ENCODE results near the gene DDX24.

DNA sequence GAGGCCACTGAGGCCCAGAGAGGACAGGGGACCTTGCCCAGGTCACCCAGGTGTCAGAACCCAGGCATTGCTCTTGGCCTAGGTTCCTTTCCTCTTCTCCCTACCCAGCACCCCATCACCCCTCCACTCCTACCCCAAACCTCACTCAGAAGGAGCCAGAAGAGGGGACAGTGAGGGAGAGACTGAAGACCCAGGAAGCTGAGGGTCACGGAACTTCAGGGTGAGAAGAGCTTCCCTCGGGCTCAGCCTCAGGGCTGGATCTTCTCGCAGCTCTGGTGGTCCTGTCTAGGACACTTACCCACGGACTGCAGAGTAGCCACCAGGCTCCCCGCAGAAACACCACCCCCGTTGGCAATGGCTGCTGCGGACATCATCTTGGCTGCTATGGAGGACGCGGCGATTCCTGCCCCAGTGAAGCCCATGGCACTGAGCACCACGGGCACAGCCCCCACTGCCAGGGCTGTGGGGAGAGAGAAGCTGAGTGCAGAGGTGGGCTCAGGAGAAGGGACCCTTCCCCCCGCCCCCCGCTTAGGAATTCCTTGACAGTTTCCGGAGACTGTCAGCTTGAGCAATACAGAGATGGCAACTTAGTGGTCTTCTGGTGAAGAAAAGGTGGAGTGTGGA lies 47.3 kb upstream of the DDX24 start:
- TF ChIP-seq, protein P1, sequence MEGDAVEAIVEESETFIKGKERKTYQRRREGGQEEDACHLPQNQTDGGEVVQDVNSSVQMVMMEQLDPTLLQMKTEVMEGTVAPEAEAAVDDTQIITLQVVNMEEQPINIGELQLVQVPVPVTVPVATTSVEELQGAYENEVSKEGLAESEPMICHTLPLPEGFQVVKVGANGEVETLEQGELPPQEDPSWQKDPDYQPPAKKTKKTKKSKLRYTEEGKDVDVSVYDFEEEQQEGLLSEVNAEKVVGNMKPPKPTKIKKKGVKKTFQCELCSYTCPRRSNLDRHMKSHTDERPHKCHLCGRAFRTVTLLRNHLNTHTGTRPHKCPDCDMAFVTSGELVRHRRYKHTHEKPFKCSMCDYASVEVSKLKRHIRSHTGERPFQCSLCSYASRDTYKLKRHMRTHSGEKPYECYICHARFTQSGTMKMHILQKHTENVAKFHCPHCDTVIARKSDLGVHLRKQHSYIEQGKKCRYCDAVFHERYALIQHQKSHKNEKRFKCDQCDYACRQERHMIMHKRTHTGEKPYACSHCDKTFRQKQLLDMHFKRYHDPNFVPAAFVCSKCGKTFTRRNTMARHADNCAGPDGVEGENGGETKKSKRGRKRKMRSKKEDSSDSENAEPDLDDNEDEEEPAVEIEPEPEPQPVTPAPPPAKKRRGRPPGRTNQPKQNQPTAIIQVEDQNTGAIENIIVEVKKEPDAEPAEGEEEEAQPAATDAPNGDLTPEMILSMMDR (IDR thresholded peaks at IDR 0.05), result no peak
- TF ChIP-seq POLR2A (IDR thresholded peaks at IDR 0.05), result no peak

Measured in transverse colon (tissue), 3 donors.